Measurements from ENCODE around the gene TMEM132A.

DNA sequence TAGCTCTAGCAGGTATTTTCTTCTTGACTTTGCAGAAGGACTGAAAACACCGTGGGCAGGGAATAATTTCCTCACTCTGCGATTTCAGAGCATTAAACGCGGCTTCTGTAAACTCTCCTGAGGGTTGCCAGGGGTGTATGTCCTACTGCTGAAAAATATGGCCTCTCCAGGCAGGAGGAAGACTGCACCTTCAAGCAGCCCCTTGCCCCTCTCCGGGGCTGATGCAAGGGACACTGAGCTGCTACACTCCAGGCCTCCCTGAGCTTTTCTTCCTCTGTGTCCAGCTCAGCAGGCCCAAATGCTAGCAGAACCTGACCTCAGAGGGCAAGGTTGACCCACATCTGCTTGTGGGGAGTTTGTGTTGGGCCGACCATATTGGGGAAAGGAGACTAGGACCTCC is 49.4 kb downstream of the TMEM132A start:
- no peak for TF ChIP-seq POLR2A (IDR thresholded peaks at IDR 0.05)
- TF ChIP-seq, protein P1, sequence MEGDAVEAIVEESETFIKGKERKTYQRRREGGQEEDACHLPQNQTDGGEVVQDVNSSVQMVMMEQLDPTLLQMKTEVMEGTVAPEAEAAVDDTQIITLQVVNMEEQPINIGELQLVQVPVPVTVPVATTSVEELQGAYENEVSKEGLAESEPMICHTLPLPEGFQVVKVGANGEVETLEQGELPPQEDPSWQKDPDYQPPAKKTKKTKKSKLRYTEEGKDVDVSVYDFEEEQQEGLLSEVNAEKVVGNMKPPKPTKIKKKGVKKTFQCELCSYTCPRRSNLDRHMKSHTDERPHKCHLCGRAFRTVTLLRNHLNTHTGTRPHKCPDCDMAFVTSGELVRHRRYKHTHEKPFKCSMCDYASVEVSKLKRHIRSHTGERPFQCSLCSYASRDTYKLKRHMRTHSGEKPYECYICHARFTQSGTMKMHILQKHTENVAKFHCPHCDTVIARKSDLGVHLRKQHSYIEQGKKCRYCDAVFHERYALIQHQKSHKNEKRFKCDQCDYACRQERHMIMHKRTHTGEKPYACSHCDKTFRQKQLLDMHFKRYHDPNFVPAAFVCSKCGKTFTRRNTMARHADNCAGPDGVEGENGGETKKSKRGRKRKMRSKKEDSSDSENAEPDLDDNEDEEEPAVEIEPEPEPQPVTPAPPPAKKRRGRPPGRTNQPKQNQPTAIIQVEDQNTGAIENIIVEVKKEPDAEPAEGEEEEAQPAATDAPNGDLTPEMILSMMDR (IDR thresholded peaks at IDR 0.05): no peak
